NOMO-1 treated with DMSO at 0.1 percent for 48 hours (cell line): ENCODE measurements around the gene PXMP4.

Experiments
- DNase-seq: peaks from one replicate; lab custom pipeline; 2025; ENCODE audit not compliant: unreplicated experiment; lab: John Stamatoyannopoulos, UW

The PXMP4 gene

DNA sequence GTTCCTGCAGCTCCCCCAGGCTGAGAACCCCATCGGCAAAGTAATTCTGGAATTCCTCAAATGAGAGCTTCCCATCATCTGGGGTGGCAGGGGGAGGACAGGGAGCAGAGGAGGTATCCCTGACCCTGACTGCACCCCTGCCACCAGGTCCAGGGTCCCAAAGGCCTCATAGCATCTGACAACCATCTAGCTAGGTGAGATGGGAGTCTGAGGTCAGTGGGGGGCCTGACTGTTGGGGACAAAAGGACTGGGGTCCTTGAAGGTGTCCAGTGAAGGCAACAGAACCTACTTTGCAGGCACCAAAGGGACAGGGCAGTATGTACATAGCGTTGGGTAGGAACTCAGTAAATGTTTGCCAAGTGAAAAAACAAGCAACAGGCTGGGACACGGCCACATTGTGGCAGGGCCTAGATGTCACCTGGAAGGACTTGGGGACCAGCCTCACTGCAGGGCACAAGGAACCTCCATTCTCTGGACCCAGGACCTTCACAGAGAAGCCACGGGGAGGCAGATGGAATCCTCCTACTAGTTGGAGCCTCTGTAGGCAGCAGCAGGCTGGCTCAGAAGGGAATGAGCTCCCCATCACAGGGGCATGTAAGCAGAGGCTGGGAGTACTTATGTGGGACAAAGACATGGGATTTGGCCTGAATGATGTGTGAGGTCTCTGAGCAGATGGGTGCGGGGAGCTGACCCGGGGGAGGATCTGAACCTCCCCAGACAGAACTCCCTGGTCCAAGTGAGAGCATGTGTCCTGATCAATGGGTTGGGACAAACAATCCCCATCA is 49.2 kb downstream of the PXMP4 start:
- DNase-seq = no peak

DNA sequence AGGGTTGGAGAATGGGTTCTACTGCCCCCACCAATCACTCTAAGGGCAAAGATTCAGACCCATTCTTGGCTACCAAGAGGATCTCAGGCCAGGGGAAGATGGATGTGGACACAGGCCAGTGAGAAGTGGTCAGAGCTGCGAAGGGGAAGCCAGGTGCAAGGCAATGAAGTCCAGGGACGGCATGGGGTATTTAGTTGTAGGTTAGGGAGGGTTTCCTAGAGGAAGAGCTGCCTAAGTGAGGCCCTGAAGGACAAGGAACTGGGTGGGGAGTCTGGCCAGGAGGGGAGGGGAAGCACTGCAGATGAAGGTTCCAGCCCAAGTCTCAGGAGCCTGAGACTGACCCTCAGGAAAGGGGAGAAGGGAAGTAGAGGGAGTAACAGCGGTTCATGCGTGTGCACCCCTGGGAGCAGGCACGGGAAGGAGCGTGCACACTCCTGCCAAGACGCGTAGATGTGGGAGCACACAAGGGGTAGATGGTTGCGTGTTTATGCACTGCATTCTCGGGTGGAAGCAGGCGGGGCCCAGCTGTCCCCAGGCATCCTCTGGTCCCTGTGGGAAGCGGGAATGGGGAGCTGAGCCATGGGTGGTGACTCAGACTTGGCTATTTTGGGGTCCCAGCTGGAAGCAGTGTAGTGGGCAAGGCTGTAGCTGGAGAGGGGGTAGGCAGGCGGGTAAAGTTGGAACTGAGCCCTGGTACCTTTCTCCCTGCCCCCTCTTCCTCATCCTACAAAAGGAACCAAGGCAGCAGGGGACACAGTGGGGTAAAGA is 50.1 kb downstream of the PXMP4 start:
- no peak for DNase-seq

GRCh38 chr20:33669224-33669623 is 50.9 kb downstream of the PXMP4 start:
- no peak for DNase-seq

DNA sequence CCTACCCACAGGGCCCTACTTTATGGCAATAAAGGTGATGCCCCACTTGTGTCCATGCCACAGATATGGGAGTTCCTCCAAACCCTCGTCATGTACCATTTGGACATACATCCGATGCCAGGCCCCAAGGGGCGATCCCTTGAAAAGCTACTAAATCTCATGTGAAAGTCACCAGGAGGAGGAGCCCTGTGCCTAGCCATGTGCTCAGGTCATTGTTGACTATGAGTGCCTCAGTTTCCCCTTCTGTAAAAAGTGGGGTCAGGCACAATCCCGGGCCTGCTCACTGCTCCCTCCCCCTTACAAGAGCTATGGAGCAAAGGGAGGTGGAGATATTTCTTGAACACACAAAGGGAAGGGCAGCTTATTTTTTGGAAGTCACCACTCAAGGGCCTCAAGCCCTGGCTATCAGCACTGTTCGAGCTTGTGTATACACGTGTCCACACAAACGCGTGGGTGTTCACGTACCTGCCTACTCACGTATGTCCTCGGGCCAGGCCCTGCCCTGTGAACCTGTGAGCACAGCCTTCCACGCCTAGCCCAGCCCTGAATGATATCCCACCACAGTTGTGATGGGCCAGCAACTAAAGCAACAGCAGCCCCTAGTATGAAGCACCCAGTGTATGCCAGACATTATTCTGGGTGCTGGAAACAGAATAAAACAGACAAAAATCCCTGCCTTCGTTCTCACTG is 51.5 kb downstream of the PXMP4 start:
- DNase-seq = no peak

GRCh38 chr20:33667676-33668465 is 52.2 kb downstream of the PXMP4 start:
- DNase-seq = peak; percentile 61

GRCh38 chr20:33667245-33667675 is 52.9 kb downstream of the PXMP4 start:
- DNase-seq = no peak

GRCh38 chr20:33666293-33667244 is 53.5 kb downstream of the PXMP4 start, which contains the start of gene ACTL10:
ACTL10 (plus strand) TSS chr20:33666943; CDS start chr20:33667498, 555 bp downstream.
- peak; percentile 99 for DNase-seq

GRCh38 chr20:33664762-33665144 is 55.4 kb downstream of the PXMP4 start:
- no peak for DNase-seq

- DNase-seq = no peak
Measured at GRCh38 chr20:33664085-33664761, 55.9 kb downstream of the PXMP4 start.

GRCh38 chr20:33663161-33664084 is 56.7 kb downstream of the PXMP4 start:
- peak; percentile 83 for DNase-seq

GRCh38 chr20:33662172-33662571 is 57.9 kb downstream of the PXMP4 start, which contains the start of gene C20orf144:
C20orf144 (plus strand) TSS chr20:33662327; CDS start chr20:33662346, 19 bp downstream.
- no peak for DNase-seq

- no peak for DNase-seq
Measured at GRCh38 chr20:33660685-33661058, 59.4 kb downstream of the PXMP4 start.

DNA sequence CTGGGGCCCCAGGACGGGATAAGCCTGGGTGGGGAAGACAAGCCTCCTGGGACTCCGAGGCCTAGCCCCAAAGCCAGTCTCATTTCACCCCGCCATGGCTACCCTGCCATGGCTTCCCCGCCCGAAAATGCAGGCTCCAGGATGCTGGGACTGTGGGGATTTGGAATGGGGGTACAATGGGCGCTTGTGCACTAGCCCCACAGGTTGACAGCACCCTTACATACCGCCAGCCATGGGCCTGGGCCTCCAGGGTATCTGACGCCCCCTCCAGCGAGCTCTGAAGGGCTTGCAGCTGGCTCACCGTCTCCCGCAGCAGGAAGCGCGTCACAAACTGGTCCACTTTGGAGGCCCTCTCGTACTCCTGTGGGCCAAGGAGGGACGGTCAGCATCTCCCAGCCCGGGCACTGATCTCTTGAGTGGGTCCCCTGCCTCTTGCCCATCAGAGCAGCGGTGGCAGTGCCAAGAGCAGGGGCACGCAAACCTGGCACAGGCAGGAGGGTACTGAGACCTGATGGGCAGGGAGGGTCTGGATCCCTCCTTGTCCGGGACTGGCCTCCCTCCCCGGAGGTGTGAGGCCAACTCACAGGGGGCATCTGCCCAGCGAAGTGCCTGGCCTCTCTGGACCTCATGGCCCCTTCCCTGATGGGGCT is 60.0 kb downstream of the PXMP4 start:
- no peak for DNase-seq

DNA sequence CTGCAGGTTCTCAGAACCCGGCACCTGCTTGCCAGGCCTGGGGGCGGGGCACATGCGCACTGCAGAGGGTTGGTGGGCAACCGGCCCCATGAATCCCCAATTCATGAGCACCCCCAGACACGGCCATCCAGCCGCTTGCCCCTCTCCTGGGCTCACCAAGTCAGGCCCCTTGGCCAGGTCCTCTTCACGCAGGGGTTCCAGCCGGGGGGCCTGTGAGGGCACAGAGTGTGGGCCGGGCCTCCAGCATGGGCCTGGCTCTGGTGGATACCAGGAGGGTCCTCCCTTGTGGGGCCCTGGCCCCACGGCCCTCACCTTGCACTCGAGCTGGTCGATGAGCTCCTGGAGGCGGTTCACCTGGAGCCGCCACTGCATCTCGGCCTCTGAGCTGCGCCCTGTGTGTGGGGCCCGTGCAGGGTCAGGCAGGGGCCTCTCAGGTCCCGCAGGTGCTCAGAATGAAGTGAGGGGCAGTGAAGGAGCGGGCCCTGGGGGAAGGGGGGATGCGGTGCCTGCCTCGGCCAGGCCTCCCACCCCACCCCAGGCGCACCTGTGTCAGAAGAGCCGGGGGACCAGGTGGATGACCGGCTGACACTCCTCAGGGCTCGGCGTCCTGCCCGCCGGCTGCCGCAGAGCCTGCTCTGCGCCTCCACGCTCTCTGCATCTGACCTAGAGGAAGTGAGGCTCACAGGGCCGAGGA is 60.6 kb downstream of the PXMP4 start:
- DNase-seq = no peak

GRCh38 chr20:33658929-33659328 is 61.2 kb downstream of the PXMP4 start:
- DNase-seq = no peak

GRCh38 chr20:33658510-33658909 is 61.6 kb downstream of the PXMP4 start:
- no peak for DNase-seq

GRCh38 chr20:33657704-33658095 is 62.4 kb downstream of the PXMP4 start:
- no peak for DNase-seq
